IMR-90 (cell line): ENCODE measurements around the gene ZNF219.

Experiments used
- CHD1 ChIP-seq: IDR thresholded peaks from 2 replicates; pipeline ENCODE4 v1.6.1; 2012; ENCODE audit warnings: low read depth, low read length, improper control_type of control experiment
- CTCF ChIP-seq: conservative IDR thresholded peaks from 2 replicates; pipeline ENCODE4 v1.5.1; 2012; ENCODE audit warnings: mild to moderate bottlenecking, low read depth, low read length, improper control_type of control experiment
- SMC3 ChIP-seq: fragments of 150-350 bp; IDR thresholded peaks from 2 replicates; pipeline ENCODE4 v1.6.1; 2016; ENCODE audit warnings: low read depth, mild to moderate bottlenecking, antibody characterized with exemption, low read length, moderate library complexity

DNA sequence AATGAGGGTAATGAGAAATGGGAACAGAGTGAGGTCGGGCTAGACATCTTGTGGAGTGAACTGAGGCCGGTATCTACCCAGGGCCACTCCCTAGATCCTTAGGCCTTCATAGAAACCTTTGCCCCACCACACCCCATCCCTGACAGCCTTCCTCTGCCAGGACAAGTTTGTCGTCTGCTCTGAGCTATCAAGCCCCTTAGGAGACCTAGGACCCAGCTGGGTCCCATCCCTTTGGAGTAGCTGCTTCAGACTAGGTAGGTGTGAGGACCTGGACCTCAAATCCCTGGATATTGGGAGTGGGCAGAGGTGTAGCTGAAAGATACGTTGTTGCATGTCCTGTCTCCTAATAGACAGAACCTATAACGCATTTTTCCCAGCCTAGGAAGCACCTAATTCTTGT, 2.5 kb upstream of the ZNF219 start, which contains the start of gene TMEM253:
- TF ChIP-seq CTCF = no peak
- TF ChIP-seq CHD1 = no peak
- no peak for TF ChIP-seq SMC3
